Right renal pelvis (tissue), 4 donors: Measurements from ENCODE around the gene P2RY10. TPM values are rescaled to one million over a fixed set of nuclear protein-coding genes. Genes with fewer than 3 reads are reported as not detected.

ENCODE experiments used
- polyA plus RNA-seq, 4 donors: library from polyadenylated mRNA; unstranded; fragments of 120-200 nt; gene quantifications; one replicate each; pipeline ENCODE4 v1.2.1, GENCODE V29; 2013; ENCODE audit not compliant: insufficient read length in 4 of 4

The P2RY10 gene
- polyA plus RNA-seq, 4 donors, result 0.09 to 0.34 (median 0.10) TPM; not detected in 1

Other genes with a start within 250 kb of the P2RY10 start
- gene LPAR4, start 197.7 kb upstream of the P2RY10 start, polyA plus RNA-seq, result 10 to 100 TPM; 13.3 to 21.1 (median 20.7) TPM
- gene GPR174, start 199.3 kb downstream of the P2RY10 start, polyA plus RNA-seq, result under 1 TPM; 0.08 to 0.24 (median 0.14) TPM